ENCODE measurements around the gene CLIC5.

Gene CLIC5

GRCh38 chr6:45971287-45971686, 44.4 kb downstream of the CLIC5 start:
- in situ Hi-C loops (cut with HindIII; ENCODE audit: low sequenced_read_pairs): no loop called here
- H3K4me3 ChIP-seq (ENCODE audit: low read depth, low read length): no peak overlapping the region
- TF ChIP-seq, protein P1, sequence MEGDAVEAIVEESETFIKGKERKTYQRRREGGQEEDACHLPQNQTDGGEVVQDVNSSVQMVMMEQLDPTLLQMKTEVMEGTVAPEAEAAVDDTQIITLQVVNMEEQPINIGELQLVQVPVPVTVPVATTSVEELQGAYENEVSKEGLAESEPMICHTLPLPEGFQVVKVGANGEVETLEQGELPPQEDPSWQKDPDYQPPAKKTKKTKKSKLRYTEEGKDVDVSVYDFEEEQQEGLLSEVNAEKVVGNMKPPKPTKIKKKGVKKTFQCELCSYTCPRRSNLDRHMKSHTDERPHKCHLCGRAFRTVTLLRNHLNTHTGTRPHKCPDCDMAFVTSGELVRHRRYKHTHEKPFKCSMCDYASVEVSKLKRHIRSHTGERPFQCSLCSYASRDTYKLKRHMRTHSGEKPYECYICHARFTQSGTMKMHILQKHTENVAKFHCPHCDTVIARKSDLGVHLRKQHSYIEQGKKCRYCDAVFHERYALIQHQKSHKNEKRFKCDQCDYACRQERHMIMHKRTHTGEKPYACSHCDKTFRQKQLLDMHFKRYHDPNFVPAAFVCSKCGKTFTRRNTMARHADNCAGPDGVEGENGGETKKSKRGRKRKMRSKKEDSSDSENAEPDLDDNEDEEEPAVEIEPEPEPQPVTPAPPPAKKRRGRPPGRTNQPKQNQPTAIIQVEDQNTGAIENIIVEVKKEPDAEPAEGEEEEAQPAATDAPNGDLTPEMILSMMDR (IDR thresholded peaks at IDR 0.05; ENCODE audit: low read depth, low read length): no peak
- no peak for DNase-seq (ENCODE audit: low read depth, low spot score)

DNA sequence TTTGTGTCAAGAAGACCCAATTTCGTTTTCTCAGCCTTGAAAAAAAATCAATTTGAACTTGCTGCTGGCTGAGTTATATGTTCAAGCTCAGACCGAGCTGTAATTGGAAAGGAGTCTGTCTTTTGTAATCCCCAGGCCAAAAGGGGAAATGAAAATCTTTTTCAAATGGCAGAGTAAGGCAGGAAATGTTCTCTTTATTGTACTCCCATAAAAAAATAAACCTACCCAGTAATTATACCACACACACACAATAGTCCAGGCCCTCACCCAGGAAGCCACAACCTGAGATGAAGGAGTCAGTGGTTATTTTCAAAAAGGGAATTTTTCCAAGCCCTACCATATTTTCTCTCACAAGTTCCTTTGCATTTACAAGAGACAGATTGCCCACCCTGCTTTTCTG, 45.3 kb downstream of the CLIC5 start:
- H3K4me3 ChIP-seq (ENCODE audit: low read depth, low read length): no peak overlapping the region
- no peak for DNase-seq (ENCODE audit: low read depth, low spot score)
- TF ChIP-seq, protein P1 (IDR thresholded peaks at IDR 0.05; ENCODE audit: low read depth, low read length): no peak
- in situ Hi-C loops (cut with HindIII; ENCODE audit: low sequenced_read_pairs): no loop called here

DNA sequence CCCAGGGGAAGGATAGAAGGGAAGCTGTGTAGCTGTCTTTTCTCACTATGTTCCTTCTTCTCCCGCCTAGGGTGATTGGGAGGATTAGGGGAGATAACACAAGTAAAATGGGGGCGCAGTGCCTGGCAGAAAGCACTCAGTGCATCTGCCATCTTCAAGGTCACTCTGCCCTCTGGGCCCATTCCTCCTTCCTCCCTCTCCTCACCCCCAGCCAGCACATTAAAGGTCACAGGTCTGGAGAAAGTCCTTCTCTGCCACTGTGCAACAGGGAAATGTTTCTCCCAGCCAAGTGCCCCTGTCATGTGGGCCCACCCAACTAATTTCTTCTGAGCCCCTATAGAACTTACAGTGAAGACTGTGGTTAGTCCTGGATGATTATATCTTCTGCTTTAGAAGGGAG, 45.8 kb downstream of the CLIC5 start:
- TF ChIP-seq, protein P1 (IDR thresholded peaks at IDR 0.05; ENCODE audit: low read depth, low read length): no peak
- H3K4me3 ChIP-seq (ENCODE audit: low read depth, low read length): no peak overlapping the region
- no peak for DNase-seq (ENCODE audit: low read depth, low spot score)
- in situ Hi-C loops (cut with HindIII; ENCODE audit: low sequenced_read_pairs): no loop called here

- no peak for DNase-seq (ENCODE audit: low read depth, low spot score)
- H3K4me3 ChIP-seq (ENCODE audit: low read depth, low read length): no peak overlapping the region
- in situ Hi-C loops (cut with HindIII; ENCODE audit: low sequenced_read_pairs): no loop called here
- TF ChIP-seq, protein P1 (IDR thresholded peaks at IDR 0.05; ENCODE audit: low read depth, low read length): no peak
These were observed 46.6 kb downstream of the CLIC5 start for GRCh38 chr6:45969026-45969425.

DNA sequence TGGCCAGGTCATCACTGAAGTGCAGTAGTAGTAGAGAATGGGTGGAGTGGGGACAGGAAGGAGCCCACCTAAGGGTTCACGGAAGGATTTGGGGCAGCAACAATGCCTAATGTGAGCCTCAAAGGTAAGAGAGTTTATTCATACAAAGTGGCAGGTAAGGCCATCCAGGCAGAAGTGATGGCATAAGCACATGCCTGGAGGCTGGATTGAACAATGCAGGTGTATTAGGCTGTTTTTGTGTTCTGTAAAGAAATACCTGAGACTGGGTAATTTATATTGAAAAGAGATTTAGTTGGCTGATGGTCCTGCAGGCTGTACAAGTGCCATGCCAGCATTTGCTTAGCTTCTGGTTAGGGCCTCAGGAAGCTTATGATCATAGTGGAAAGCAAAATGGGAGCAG, 48.3 kb downstream of the CLIC5 start:
- DNase-seq (ENCODE audit: low read depth, low spot score): no peak
- no peak overlapping the region for H3K4me3 ChIP-seq (ENCODE audit: low read depth, low read length)
- in situ Hi-C loops (cut with HindIII; ENCODE audit: low sequenced_read_pairs): no loop called here
- TF ChIP-seq, protein P1 (IDR thresholded peaks at IDR 0.05; ENCODE audit: low read depth, low read length): no peak

- in situ Hi-C loops (cut with HindIII; ENCODE audit: low sequenced_read_pairs): no loop called here
These were observed 48.9 kb downstream of the CLIC5 start for GRCh38 chr6:45966797-45967196.

More at GRCh38 chr6:45966797-45967196, 48.9 kb downstream of the CLIC5 start:
- no peak overlapping the region for H3K4me3 ChIP-seq (ENCODE audit: low read depth, low read length)
- DNase-seq (ENCODE audit: low read depth, low spot score): no peak
- TF ChIP-seq, protein P1 (IDR thresholded peaks at IDR 0.05; ENCODE audit: low read depth, low read length): no peak

Measured in astrocyte of the spinal cord (primary cell).